SK-N-SH treated with all-trans-retinoic acid at 6 μM for 48 hours (cell line): Measurements from ENCODE around the gene CCR6.

Source experiments
- ATAC-seq: fragments of 200-7000 bp; cut with Tn5 transposase; 3 replicates; pipeline ENCODE4 v1.9.1; 2020; ENCODE audit warnings: mild to moderate bottlenecking, moderate library complexity
- ARNTL ChIP-seq: fragments of 450-650 bp; formaldehyde crosslinking; IDR thresholded peaks from 2 replicates; pipeline ENCODE4 v1.5.0; 2020; ENCODE audit warnings: low read depth, mild to moderate bottlenecking, moderate library complexity, borderline replicate concordance
- BACH2 ChIP-seq: fragments of 250-450 bp; sonication (Bioruptor Pico); IDR thresholded peaks from 2 replicates; pipeline ENCODE4 v1.9.0; 2021; ENCODE audit warnings: mild to moderate bottlenecking, borderline replicate concordance
- CSDC2 ChIP-seq: fragments of 250-450 bp; sonication (Bioruptor Pico); IDR thresholded peaks from 2 replicates; pipeline ENCODE4 v1.5.0; 2020; ENCODE audit warnings: mild to moderate bottlenecking, moderate library complexity
- ESRRG ChIP-seq: fragments of 250-450 bp; sonication (Bioruptor Pico); IDR thresholded peaks from 2 replicates; pipeline ENCODE4 v1.6.1; 2021; ENCODE audit warnings: mild to moderate bottlenecking
- GLIS3 ChIP-seq: fragments of 250-450 bp; sonication (Bioruptor Pico); IDR thresholded peaks from 2 replicates; pipeline ENCODE4 v1.5.0; 2020; ENCODE audit warnings: mild to moderate bottlenecking, moderate library complexity
- ISL1 ChIP-seq: fragments of 250-450 bp; sonication (Bioruptor Pico); IDR thresholded peaks from 2 replicates; pipeline ENCODE4 v2.1.2; 2022; ENCODE audit warnings: mild to moderate bottlenecking, moderate library complexity
- OSR1 ChIP-seq: fragments of 250-450 bp; sonication (Bioruptor Pico); IDR thresholded peaks from 2 replicates; pipeline ENCODE4 v1.8.0; 2022; ENCODE audit warnings: moderate library complexity, mild to moderate bottlenecking, inconsistent platforms
- PPARA ChIP-seq: fragments of 250-450 bp; sonication (Bioruptor Pico); IDR thresholded peaks from 2 replicates; pipeline ENCODE4 v1.5.0; 2020; ENCODE audit warnings: mild to moderate bottlenecking, borderline replicate concordance
- SNAI2 ChIP-seq: fragments of 250-450 bp; sonication (Bioruptor Pico); IDR thresholded peaks from 2 replicates; pipeline ENCODE4 v1.5.0; 2020; ENCODE audit warnings: mild to moderate bottlenecking, moderate library complexity
- TCF4 ChIP-seq: fragments of 250-450 bp; sonication (Bioruptor Pico); IDR thresholded peaks from 2 replicates; pipeline ENCODE4 v1.8.0; 2021; ENCODE audit warnings: mild to moderate bottlenecking, moderate library complexity, borderline replicate concordance
- TOX ChIP-seq: fragments of 250-450 bp; sonication (Bioruptor Pico); IDR thresholded peaks from 2 replicates; pipeline ENCODE4 v1.8.0; 2021; ENCODE audit warnings: mild to moderate bottlenecking, moderate library complexity, borderline replicate concordance
- ZC3H10 ChIP-seq: fragments of 250-450 bp; sonication (Bioruptor Pico); IDR thresholded peaks from 2 replicates; pipeline ENCODE4 v1.5.1; 2021; ENCODE audit warnings: mild to moderate bottlenecking, moderate library complexity
- ZNF565 ChIP-seq: fragments of 450-650 bp; formaldehyde crosslinking; conservative IDR thresholded peaks from 2 replicates; pipeline ENCODE4 v1.5.0; 2020; ENCODE audit warnings: low read depth, mild to moderate bottlenecking, moderate library complexity
- ZNF70 ChIP-seq: fragments of 450-650 bp; formaldehyde crosslinking; IDR thresholded peaks from 2 replicates; pipeline ENCODE4 v1.5.0; 2020; ENCODE audit warnings: mild to moderate bottlenecking, moderate library complexity
- ZNF8 ChIP-seq: fragments of 450-650 bp; formaldehyde crosslinking; IDR thresholded peaks from 2 replicates; pipeline ENCODE4 v1.5.0; 2020; ENCODE audit warnings: mild to moderate bottlenecking, moderate library complexity
- TF ChIP-seq, protein P1 (sequence below): fragments of 250-450 bp; sonication (Bioruptor Pico); IDR thresholded peaks from 2 replicates; pipeline ENCODE4 v1.5.1; 2020; ENCODE audit warnings: low read depth, mild to moderate bottlenecking, moderate library complexity
- TF ChIP-seq, protein P2 (sequence below): fragments of 250-450 bp; sonication (Bioruptor Pico); IDR thresholded peaks from 2 replicates; pipeline ENCODE4 v1.5.0; 2020; ENCODE audit warnings: mild to moderate bottlenecking, moderate library complexity
- TF ChIP-seq, protein P3 (sequence below): fragments of 250-450 bp; sonication (Bioruptor Pico); IDR thresholded peaks from 2 replicates; pipeline ENCODE4 v1.5.1; 2021; ENCODE audit warnings: mild to moderate bottlenecking, moderate library complexity
- TF ChIP-seq, protein P4 (sequence below): fragments of 250-450 bp; sonication (Bioruptor Pico); IDR thresholded peaks from 2 replicates; pipeline ENCODE4 v1.8.0; 2020; ENCODE audit warnings: mild to moderate bottlenecking, moderate library complexity, borderline replicate concordance

The CCR6 gene

DNA sequence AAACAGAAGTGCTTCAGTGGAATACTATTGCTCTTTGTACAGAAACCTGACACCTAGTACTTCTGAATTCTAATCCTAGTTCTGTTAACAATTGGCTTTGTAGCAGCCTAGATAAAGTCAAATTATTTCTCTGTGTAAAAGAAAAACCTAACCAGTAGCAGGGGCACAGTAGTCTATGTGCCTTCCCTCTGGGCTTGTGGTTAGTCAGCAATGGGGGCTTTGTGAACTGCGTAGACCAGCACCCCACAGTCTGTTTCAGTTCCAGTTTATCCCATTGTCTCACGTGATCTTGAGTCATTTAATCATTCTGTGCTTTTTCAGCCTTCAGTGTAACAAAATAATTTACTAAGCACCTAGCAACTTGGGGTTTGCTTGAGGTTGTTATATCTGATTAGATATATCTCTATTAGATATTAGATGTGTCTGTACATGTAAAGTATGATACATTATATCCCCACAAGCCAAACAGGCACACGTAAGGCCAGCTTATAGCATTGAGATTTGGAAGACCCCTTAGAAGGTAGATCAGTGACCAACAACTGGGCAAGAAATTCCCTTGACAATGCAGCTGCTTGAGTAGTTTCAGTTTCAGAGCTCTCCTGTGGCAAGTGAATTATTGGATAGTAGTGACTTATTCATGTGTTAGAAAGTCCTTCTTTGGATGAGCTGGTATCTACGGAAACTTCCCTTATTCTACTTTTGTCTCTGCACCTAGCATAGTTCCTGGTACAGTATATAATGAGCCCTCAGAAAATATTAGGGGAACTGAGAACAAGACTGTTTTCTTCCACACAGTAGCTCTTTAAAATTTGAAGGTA lies 27.9 kb upstream of the CCR6 start:
- TF ChIP-seq ARNTL (CRISPR knock-in tag) (no peak), ZNF8 (CRISPR knock-in tag) (no peak), PPARA (CRISPR knock-in tag) (no peak), TOX (CRISPR knock-in tag) (no peak), ZNF565 (CRISPR knock-in tag) (no peak), OSR1 (CRISPR knock-in tag) (no peak), ISL1 (no peak), ZC3H10 (CRISPR knock-in tag) (no peak)
- TF ChIP-seq, protein P1, sequence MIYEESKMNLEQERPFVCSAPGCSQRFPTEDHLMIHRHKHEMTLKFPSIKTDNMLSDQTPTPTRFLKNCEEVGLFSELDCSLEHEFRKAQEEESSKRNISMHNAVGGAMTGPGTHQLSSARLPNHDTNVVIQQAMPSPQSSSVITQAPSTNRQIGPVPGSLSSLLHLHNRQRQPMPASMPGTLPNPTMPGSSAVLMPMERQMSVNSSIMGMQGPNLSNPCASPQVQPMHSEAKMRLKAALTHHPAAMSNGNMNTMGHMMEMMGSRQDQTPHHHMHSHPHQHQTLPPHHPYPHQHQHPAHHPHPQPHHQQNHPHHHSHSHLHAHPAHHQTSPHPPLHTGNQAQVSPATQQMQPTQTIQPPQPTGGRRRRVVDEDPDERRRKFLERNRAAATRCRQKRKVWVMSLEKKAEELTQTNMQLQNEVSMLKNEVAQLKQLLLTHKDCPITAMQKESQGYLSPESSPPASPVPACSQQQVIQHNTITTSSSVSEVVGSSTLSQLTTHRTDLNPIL (CRISPR knock-in tag), result no peak
- TF ChIP-seq, protein P2, sequence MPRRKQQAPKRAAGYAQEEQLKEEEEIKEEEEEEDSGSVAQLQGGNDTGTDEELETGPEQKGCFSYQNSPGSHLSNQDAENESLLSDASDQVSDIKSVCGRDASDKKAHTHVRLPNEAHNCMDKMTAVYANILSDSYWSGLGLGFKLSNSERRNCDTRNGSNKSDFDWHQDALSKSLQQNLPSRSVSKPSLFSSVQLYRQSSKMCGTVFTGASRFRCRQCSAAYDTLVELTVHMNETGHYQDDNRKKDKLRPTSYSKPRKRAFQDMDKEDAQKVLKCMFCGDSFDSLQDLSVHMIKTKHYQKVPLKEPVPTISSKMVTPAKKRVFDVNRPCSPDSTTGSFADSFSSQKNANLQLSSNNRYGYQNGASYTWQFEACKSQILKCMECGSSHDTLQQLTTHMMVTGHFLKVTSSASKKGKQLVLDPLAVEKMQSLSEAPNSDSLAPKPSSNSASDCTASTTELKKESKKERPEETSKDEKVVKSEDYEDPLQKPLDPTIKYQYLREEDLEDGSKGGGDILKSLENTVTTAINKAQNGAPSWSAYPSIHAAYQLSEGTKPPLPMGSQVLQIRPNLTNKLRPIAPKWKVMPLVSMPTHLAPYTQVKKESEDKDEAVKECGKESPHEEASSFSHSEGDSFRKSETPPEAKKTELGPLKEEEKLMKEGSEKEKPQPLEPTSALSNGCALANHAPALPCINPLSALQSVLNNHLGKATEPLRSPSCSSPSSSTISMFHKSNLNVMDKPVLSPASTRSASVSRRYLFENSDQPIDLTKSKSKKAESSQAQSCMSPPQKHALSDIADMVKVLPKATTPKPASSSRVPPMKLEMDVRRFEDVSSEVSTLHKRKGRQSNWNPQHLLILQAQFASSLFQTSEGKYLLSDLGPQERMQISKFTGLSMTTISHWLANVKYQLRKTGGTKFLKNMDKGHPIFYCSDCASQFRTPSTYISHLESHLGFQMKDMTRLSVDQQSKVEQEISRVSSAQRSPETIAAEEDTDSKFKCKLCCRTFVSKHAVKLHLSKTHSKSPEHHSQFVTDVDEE (CRISPR knock-in tag), result no peak
- TF ChIP-seq, protein P3, sequence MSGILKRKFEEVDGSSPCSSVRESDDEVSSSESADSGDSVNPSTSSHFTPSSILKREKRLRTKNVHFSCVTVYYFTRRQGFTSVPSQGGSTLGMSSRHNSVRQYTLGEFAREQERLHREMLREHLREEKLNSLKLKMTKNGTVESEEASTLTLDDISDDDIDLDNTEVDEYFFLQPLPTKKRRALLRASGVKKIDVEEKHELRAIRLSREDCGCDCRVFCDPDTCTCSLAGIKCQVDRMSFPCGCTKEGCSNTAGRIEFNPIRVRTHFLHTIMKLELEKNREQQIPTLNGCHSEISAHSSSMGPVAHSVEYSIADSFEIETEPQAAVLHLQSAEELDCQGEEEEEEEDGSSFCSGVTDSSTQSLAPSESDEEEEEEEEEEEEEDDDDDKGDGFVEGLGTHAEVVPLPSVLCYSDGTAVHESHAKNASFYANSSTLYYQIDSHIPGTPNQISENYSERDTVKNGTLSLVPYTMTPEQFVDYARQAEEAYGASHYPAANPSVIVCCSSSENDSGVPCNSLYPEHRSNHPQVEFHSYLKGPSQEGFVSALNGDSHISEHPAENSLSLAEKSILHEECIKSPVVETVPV, result no peak
- TF ChIP-seq, protein P4, sequence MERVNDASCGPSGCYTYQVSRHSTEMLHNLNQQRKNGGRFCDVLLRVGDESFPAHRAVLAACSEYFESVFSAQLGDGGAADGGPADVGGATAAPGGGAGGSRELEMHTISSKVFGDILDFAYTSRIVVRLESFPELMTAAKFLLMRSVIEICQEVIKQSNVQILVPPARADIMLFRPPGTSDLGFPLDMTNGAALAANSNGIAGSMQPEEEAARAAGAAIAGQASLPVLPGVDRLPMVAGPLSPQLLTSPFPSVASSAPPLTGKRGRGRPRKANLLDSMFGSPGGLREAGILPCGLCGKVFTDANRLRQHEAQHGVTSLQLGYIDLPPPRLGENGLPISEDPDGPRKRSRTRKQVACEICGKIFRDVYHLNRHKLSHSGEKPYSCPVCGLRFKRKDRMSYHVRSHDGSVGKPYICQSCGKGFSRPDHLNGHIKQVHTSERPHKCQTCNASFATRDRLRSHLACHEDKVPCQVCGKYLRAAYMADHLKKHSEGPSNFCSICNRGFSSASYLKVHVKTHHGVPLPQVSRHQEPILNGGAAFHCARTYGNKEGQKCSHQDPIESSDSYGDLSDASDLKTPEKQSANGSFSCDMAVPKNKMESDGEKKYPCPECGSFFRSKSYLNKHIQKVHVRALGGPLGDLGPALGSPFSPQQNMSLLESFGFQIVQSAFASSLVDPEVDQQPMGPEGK, result no peak
- no peak for ATAC-seq

DNA sequence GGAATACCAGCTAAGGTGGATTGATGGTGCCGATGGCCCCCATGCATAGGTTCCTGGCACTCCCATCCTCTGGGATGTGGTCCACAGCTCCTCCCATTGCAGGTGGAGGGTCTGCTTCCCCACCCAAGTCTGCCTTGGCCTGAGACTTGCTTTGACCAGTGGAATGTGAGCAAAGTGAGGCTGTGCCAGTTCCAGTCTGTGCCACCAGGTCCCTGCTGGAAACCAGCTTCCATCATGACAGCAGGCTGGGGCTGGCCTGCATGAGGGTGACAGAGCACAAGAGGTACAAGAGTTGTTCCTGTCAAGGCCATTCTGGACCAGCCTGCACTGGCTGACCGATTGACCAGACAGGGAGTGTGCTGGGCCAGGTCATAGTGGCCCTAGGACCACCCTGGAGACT lies 27.0 kb upstream of the CCR6 start:
- no peak for ATAC-seq
- no peak for TF ChIP-seq TCF4 (CRISPR knock-in tag)
- TF ChIP-seq, protein P3, result no peak
- no peak for TF ChIP-seq SNAI2 (CRISPR knock-in tag)
- TF ChIP-seq, protein P2 (CRISPR knock-in tag), result no peak
- TF ChIP-seq ZNF70 (CRISPR knock-in tag), result no peak
- no peak for TF ChIP-seq GLIS3 (CRISPR knock-in tag)
- TF ChIP-seq, protein P4, result no peak
- TF ChIP-seq PPARA (CRISPR knock-in tag), result no peak
- TF ChIP-seq ESRRG (CRISPR knock-in tag), result no peak
- TF ChIP-seq ISL1, result no peak
- TF ChIP-seq, protein P1 (CRISPR knock-in tag), result no peak
- no peak for TF ChIP-seq ARNTL (CRISPR knock-in tag)
- no peak for TF ChIP-seq ZC3H10 (CRISPR knock-in tag)
- no peak for TF ChIP-seq ZNF8 (CRISPR knock-in tag)
- no peak for TF ChIP-seq ZNF565 (CRISPR knock-in tag)
- no peak for TF ChIP-seq CSDC2
- no peak for TF ChIP-seq BACH2 (CRISPR knock-in tag)
